ENCODE data around the gene GZF1. TPM values are rescaled to one million over a fixed set of nuclear protein-coding genes. Genes with fewer than 3 reads are reported as not detected.

Gene GZF1
- total RNA-seq, 2 experiments from 2014 or later, result 11.5 to 12.1 TPM

DNA sequence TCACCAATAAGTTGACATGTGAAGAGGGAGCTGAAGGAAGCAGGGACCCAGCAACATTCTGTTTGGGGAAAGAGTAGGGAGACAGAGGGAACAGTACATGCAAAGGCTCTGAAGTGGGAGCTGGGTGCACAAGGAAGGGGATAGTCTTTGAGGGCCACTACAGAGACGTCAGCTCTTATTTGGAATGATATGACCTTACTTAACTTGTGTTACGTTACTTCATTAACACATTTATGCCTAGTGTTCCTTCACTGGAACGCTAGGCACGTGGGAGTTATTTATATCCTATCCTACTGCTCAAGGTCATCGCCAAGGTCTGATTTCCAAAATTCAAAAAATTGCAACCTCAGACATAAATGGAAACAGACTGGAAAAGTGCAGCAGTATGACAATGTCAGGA, 39.1 kb downstream of the GZF1 start:
- Mint-ChIP-seq H3K36me3 (peaks cover 23% of the 10 kb centered on the region), H3K27me3 (no peaks in the 10 kb centered on the region), H3K4me3 (no peak overlapping the region), H3K27ac (no peak overlapping the region), H3K9me3 (no peaks in the 10 kb centered on the region), H3K4me1 (peaks cover 41% of the 10 kb centered on the region)
- no peak for DNase-seq

- no peak overlapping the region for H3K27ac Mint-ChIP-seq
- H3K9me3 Mint-ChIP-seq, result peaks cover 4% of the 10 kb centered on the region
- H3K27me3 Mint-ChIP-seq, result no peaks in the 10 kb centered on the region
- H3K4me1 Mint-ChIP-seq, result peaks cover 55% of the 10 kb centered on the region
- no peak overlapping the region for H3K4me3 Mint-ChIP-seq
- DNase-seq, result no peak
- H3K36me3 Mint-ChIP-seq, result peaks cover 21% of the 10 kb centered on the region
Observed at GRCh38 chr20:23403751-23404150, 41.8 kb downstream of the GZF1 start.

- Mint-ChIP-seq H3K36me3 (peaks cover 19% of the 10 kb centered on the region), H3K9me3 (peaks cover 4% of the 10 kb centered on the region), H3K27me3 (no peaks in the 10 kb centered on the region), H3K4me1 (peaks cover 53% of the 10 kb centered on the region), H3K27ac (no peak overlapping the region), H3K4me3 (no peak overlapping the region)
- no peak for DNase-seq
Observed at GRCh38 chr20:23404196-23404595, 42.2 kb downstream of the GZF1 start.

DNA sequence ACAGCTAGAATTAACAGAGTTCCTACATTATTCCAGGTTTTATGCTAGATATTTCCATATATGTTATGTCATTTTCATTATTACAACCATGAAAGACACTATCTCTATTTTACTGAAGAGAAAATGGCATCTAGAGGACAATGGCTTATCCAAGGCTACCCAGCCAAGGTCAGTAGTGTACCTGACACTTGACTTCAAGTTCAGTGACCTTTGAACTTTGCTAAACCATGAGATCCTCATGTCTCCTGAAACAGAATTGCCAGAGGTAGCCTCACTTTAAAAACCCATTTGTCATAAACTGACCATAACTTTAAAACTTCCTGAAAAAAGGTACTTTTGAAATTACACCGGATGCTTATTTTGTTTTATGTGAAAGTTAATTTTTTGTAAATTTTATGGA, 44.9 kb downstream of the GZF1 start:
- H3K4me1 Mint-ChIP-seq, result peaks cover 47% of the 10 kb centered on the region
- peaks cover 10% of the 10 kb centered on the region for H3K36me3 Mint-ChIP-seq
- no peaks in the 10 kb centered on the region for H3K27me3 Mint-ChIP-seq
- peaks cover 4% of the 10 kb centered on the region for H3K9me3 Mint-ChIP-seq
- no peak overlapping the region for H3K27ac Mint-ChIP-seq
- no peak for DNase-seq
- H3K4me3 Mint-ChIP-seq, result no peak overlapping the region

DNA sequence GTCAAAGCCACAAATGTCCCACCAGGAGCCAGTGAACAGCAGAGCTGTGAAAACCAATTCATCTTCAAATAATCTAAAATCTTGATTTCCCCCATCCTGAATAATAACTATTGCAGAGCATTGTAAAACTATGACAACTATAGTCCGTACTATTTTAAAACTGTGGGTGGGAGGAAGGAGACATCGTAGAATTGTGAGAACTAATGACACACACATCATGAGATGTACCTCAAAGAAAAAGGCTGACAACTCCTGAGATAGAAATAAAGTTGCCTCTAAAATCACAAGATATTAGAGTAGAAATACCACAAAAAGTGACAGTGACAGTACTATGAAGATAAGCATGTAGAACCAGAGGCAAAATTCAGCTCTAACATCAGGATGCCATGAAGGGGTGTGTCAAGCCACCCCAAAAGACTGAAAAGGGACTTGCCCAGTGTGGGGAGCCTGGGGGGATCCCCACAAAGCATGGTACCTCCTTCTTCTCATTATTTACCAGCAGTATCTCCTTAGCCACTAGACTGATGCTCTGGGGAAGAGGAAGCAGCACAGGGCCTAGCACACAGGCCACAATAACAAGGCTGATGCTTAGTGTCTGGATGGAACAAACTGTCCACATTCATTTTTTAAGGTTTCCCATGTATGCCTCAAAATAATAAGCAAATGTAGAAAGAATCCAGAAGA, 45.9 kb downstream of the GZF1 start:
- Mint-ChIP-seq H3K9me3 (peaks cover 4% of the 10 kb centered on the region), H3K4me1 (peaks cover 43% of the 10 kb centered on the region), H3K4me3 (no peak overlapping the region), H3K27ac (peak overlapping the region; percentile 69), H3K27me3 (no peaks in the 10 kb centered on the region), H3K36me3 (peaks cover 8% of the 10 kb centered on the region)
- peak; percentile 27 for DNase-seq

DNA sequence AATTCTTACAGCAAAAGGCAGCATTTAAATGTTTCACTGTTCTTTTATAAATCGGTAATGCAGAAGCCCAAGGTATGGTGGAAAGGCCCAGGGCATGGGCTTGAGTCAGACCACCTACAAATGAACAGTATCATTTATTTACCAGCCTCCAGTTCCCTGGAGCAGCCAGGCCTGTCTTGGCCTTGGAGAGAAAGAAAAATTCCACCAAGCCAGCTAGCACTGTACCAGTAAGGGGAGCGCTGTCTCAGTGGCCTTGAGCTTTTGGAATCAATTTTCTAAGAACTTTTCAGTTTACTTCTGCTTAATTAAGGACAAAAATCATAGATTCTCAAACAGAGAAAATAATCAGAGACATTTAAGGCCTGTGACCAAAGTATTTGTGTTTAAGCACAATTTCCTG, 47.0 kb downstream of the GZF1 start:
- H3K4me1 Mint-ChIP-seq, result peaks cover 51% of the 10 kb centered on the region
- H3K27ac Mint-ChIP-seq, result no peak overlapping the region
- no peak overlapping the region for H3K4me3 Mint-ChIP-seq
- H3K36me3 Mint-ChIP-seq, result peaks cover 8% of the 10 kb centered on the region
- H3K9me3 Mint-ChIP-seq, result peaks cover 4% of the 10 kb centered on the region
- no peak for DNase-seq
- H3K27me3 Mint-ChIP-seq, result no peaks in the 10 kb centered on the region

GRCh38 chr20:23409800-23410199, 47.8 kb downstream of the GZF1 start:
- H3K27ac Mint-ChIP-seq, result no peak overlapping the region
- H3K4me3 Mint-ChIP-seq, result no peak overlapping the region
- peaks cover 4% of the 10 kb centered on the region for H3K9me3 Mint-ChIP-seq
- DNase-seq, result no peak
- peaks cover 8% of the 10 kb centered on the region for H3K36me3 Mint-ChIP-seq
- H3K4me1 Mint-ChIP-seq, result peaks cover 51% of the 10 kb centered on the region
- H3K27me3 Mint-ChIP-seq, result no peaks in the 10 kb centered on the region

DNA sequence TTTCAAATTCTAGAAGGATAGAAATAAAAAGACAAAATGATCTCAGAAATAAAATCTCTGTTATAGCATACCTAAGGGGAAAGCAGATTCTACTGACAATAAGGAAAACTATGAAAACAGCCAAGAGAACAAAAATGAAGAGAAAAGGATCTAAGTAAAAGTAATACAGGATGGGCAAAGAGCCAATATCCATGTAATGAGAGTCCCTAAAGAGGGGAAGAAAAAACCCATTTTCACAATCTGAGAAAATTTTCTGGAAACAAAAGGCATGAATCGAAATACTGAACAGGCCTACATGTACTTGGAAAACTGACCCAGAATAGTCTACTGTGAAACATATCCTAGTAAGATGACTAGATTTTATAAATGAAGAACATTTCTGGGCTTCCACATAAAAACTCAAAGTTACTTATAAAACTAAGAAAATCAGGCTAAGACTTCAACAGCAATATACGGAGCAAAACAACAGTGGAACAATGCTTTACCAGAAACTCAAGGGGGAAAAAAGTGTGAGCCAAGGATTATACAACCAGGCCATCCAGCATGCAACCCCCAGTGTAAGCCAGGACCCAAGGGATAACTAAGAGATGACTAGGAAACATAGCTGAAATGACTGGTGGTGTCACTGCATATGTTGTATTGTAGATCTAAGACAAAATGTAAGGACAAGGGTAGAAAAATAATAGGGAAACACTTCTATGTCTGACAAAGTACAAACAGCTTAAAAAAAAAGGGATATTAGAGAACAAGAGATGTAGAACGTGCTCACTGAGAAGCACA, 49.1 kb downstream of the GZF1 start:
- Mint-ChIP-seq H3K27ac (no peak overlapping the region), H3K27me3 (no peaks in the 10 kb centered on the region), H3K4me3 (no peak overlapping the region), H3K4me1 (peaks cover 56% of the 10 kb centered on the region), H3K9me3 (peaks cover 4% of the 10 kb centered on the region), H3K36me3 (peaks cover 8% of the 10 kb centered on the region)
- no peak for DNase-seq

DNA sequence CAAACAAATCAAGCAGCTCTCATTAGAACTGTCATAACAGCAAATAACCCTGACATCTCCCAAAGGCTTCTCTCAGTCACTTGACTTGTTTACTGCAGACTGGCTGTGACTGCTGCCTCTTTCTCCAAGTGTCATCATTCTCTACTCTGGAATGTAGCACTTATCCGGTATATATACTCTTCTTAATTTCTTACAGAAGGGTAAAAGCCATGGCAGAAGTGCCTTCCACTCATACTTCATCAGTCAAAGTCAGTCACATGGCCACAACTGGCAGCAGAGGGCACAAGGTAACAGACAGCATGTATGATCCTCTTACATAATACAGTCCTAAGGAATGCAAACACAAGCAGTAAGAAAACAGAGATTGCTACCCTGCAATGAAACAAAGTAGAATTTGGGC, 50.0 kb downstream of the GZF1 start:
- Mint-ChIP-seq H3K27me3 (no peaks in the 10 kb centered on the region), H3K9me3 (peaks cover 4% of the 10 kb centered on the region), H3K4me3 (no peak overlapping the region), H3K4me1 (peaks cover 55% of the 10 kb centered on the region), H3K36me3 (peaks cover 8% of the 10 kb centered on the region), H3K27ac (no peak overlapping the region)
- no peak for DNase-seq

DNA sequence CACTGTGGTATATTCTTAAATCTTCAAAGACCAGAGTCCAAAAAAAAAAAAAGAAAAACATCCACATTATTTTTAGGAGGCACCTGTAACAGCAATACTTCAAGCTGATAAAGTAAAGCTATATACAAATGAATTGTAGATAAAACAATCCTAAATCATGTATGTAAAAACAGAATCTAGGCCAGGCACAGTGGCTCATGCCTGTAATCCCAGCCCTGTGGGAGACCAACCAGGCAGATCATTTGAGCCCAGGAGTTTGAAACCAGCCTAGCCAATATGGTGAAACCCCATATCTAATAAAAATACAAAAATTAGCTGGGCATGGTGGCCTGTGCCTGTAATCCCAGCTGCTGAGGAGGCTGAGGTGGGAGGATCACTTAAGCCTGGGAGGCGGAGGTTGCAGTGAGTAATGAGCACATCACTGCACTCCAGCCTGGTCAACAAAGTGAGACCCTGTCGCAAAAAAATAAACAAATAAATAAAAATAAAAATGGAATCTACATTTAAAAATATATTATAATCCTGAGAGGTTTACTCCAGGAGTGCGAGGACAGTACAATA, 52.0 kb downstream of the GZF1 start:
- no peak for DNase-seq
- Mint-ChIP-seq H3K4me3 (no peak overlapping the region), H3K4me1 (peaks cover 46% of the 10 kb centered on the region), H3K9me3 (no peaks in the 10 kb centered on the region), H3K27ac (no peak overlapping the region), H3K36me3 (peaks cover 6% of the 10 kb centered on the region), H3K27me3 (no peaks in the 10 kb centered on the region)

DNA sequence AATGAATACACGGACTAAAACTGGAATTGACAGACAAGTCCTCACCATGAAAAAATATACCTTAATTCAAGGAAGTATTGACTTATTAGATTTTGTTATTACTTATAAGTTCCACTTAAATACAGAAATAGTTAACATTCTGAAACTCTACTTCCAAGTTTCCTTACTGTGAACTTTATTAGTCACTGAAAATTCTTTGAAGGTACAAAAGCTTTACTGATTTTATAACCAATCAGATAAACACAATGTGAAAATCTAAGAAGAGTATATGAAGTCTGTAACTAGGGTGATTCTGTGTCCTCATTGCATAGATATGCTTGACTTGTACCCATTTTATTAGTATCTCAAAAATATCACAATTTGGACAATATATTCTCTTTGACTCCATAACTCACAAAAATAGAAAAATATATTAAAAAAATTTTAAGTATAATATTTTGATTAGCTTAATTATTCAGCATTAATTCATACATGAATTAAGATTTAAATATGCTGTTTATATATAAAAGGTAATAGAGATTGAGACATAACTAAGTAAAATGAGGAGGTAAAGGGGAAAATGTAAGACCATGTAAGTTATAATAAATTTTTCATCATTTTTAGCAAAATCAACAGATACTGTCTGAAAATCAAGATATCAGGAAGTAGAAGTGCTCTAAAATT, 52.7 kb downstream of the GZF1 start:
- DNase-seq, result no peak
- Mint-ChIP-seq H3K9me3 (no peaks in the 10 kb centered on the region), H3K4me3 (no peak overlapping the region), H3K27ac (no peak overlapping the region), H3K4me1 (peaks cover 50% of the 10 kb centered on the region), H3K27me3 (no peaks in the 10 kb centered on the region), H3K36me3 (peaks cover 6% of the 10 kb centered on the region)

DNA sequence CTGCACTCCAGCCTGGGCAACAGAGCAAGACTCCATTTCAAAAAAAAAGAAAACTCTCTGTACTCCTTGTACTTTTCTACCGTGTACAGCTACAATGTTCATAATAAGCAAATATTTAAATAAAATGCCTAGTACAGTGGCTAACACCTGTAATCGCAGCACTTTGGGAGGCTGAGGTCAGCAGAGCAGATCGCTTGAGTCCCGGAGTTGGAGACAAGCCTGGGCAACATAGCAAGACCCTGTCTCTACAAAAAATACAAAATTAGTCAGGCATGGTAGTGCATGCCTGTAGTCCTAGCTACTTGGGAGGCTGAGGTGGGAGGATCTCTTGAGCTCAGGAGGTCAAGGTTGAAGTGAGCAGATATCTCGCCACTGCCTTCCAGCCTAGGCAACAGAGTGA, 53.6 kb downstream of the GZF1 start:
- no peaks in the 10 kb centered on the region for H3K27me3 Mint-ChIP-seq
- peaks cover 50% of the 10 kb centered on the region for H3K4me1 Mint-ChIP-seq
- H3K36me3 Mint-ChIP-seq, result peaks cover 6% of the 10 kb centered on the region
- H3K9me3 Mint-ChIP-seq, result no peaks in the 10 kb centered on the region
- no peak overlapping the region for H3K27ac Mint-ChIP-seq
- no peak for DNase-seq
- H3K4me3 Mint-ChIP-seq, result no peak overlapping the region

- Mint-ChIP-seq H3K27me3 (no peaks in the 10 kb centered on the region), H3K27ac (no peak overlapping the region), H3K9me3 (no peaks in the 10 kb centered on the region), H3K4me3 (no peak overlapping the region), H3K4me1 (peaks cover 47% of the 10 kb centered on the region), H3K36me3 (peaks cover 6% of the 10 kb centered on the region)
- DNase-seq, result peak; percentile 17
Observed at GRCh38 chr20:23415959-23416583, 54.1 kb downstream of the GZF1 start.

- DNase-seq, result no peak
- Mint-ChIP-seq H3K9me3 (no peaks in the 10 kb centered on the region), H3K27ac (no peak overlapping the region), H3K27me3 (no peaks in the 10 kb centered on the region), H3K4me1 (peaks cover 46% of the 10 kb centered on the region), H3K4me3 (no peak overlapping the region), H3K36me3 (no peaks in the 10 kb centered on the region)
Observed at GRCh38 chr20:23417861-23418260, 55.9 kb downstream of the GZF1 start.

- H3K4me1 Mint-ChIP-seq, result peaks cover 38% of the 10 kb centered on the region
- H3K27ac Mint-ChIP-seq, result peak overlapping the region; percentile 85
- H3K27me3 Mint-ChIP-seq, result peaks cover 2% of the 10 kb centered on the region
- H3K36me3 Mint-ChIP-seq, result no peaks in the 10 kb centered on the region
- H3K4me3 Mint-ChIP-seq, result peak overlapping the region; percentile 86
- no peak for DNase-seq
- H3K9me3 Mint-ChIP-seq, result no peaks in the 10 kb centered on the region
Observed at GRCh38 chr20:23419657-23419994, 57.6 kb downstream of the GZF1 start.
